ENCODE data around the gene TM9SF4. TPM values are rescaled to one million over a fixed set of nuclear protein-coding genes. Genes with fewer than 3 reads are reported as not detected.

The TM9SF4 gene
- polyA plus RNA-seq, 3 donors: 49.7 to 78.5 (median 78.3) TPM

GRCh38 chr20:32206760-32207625 is 97.5 kb downstream of the TM9SF4 start:
- intact Hi-C loops (cut with micrococcal nuclease): loop anchor here (5.0 to 10.0 kb wide), 2 partner anchors 95 to 278 kb away; no protein-coding TSS in a partner anchor
- Mint-ChIP-seq H3K4me1 (peaks cover 76% of the 10 kb centered on the region), H3K9me3 (no peaks in the 10 kb centered on the region), H3K36me3 (peaks cover 28 to 42% of the 10 kb centered on the region in 2 donors), H3K27ac (peak overlapping the region; percentile 96 to 99 (median 97)), H3K4me3 (peak overlapping the region; percentile 97 to 98), H3K27me3 (ENCODE audit: low read depth in 3 of 3) (peaks cover 0 to 4% (median 1%) of the 10 kb centered on the region in 3 donors)
- Histone ChIP-seq H2AFZ (ENCODE audit: insufficient read depth, low read depth, low read length, poor library complexity, severe bottlenecking) (peak overlapping the region; percentile 8), H3K79me2 (ENCODE audit: insufficient read depth, low read length) (peaks cover 82% of the 10 kb centered on the region), H3K27ac (ENCODE audit: low read depth in 1 of 2, low read length in 2 of 2) (peak overlapping the region; percentile 79 to 88), H3K4me2 (replicated peaks; ENCODE audit: extremely low read depth, low read length, poor library complexity, severe bottlenecking) (peak overlapping the region; percentile 97), H3K9me3 (replicated peaks in 1 of 2; ENCODE audit: control insufficient read depth in 1 of 2, insufficient read depth in 1 of 2, low read length in 2 of 2) (no peaks in the 10 kb centered on the region), H3K36me3 (replicated peaks in 1 of 2; ENCODE audit: control insufficient read depth in 1 of 2, insufficient read depth in 2 of 2, low read length in 2 of 2) (peaks cover 26 to 36% of the 10 kb centered on the region in 2 donors), H3K4me1 (ENCODE audit: control insufficient read depth in 1 of 2, insufficient read depth in 2 of 2, low read length in 2 of 2) (peaks cover 57 to 68% of the 10 kb centered on the region in 2 donors), H3K27me3 (ENCODE audit: control insufficient read depth in 2 of 2, insufficient read depth in 2 of 2, low read length in 2 of 2) (no peaks in the 10 kb centered on the region), H3K9ac (ENCODE audit: insufficient read depth, low read length, poor library complexity, severe bottlenecking) (peak overlapping the region; percentile 95), H3K4me3 (replicated peaks in 1 of 3; ENCODE audit: low read depth in 2 of 3, low read length in 3 of 3) (peak overlapping the region; percentile 90 to 96 (median 93)), H4K20me1 (ENCODE audit: insufficient read depth, low read length) (peaks cover 35% of the 10 kb centered on the region)
- no peak for TF ChIP-seq CTCF (IDR thresholded peaks at IDR 0.05)
- WGBS (ENCODE audit: insufficient coverage): 4% methylated on average over 35 of the region's 40 CpGs
- peak in 1 of 3 donors; percentile 17 for DNase-seq

- H3K27ac Mint-ChIP-seq: peak within 1 kb of the TSS; percentile 96 to 99 (median 97)
- intact Hi-C loops (cut with micrococcal nuclease): loop anchor here (5.0 to 10.0 kb wide), 2 partner anchors 96 to 277 kb away; no protein-coding TSS in a partner anchor
- H3K9me3 ChIP-seq (replicated peaks in 1 of 2; ENCODE audit: control insufficient read depth in 1 of 2, insufficient read depth in 1 of 2, low read length in 2 of 2): no peaks in the 10 kb centered on the region
- peaks cover 27% of the 10 kb centered on the region for H4K20me1 ChIP-seq (ENCODE audit: insufficient read depth, low read length)
- H3K4me1 ChIP-seq (ENCODE audit: control insufficient read depth in 1 of 2, insufficient read depth in 2 of 2, low read length in 2 of 2): peaks cover 49 to 59% of the 10 kb centered on the region in 2 donors
- no peaks in the 10 kb centered on the region for H3K9me3 Mint-ChIP-seq
- peaks cover 0 to 4% (median 1%) of the 10 kb centered on the region in 3 donors for H3K27me3 Mint-ChIP-seq (ENCODE audit: low read depth in 3 of 3)
- TF ChIP-seq CTCF (IDR thresholded peaks at IDR 0.05): peak; percentile 22
- peaks cover 26 to 44% of the 10 kb centered on the region in 2 donors for H3K36me3 ChIP-seq (replicated peaks in 1 of 2; ENCODE audit: control insufficient read depth in 1 of 2, insufficient read depth in 2 of 2, low read length in 2 of 2)
- peaks cover 74% of the 10 kb centered on the region for H3K79me2 ChIP-seq (ENCODE audit: insufficient read depth, low read length)
- H3K4me3 ChIP-seq (replicated peaks in 1 of 3; ENCODE audit: low read depth in 2 of 3, low read length in 3 of 3): peak within 1 kb of the TSS; percentile 90 to 96 (median 93)
- peak within 1 kb of the TSS; percentile 98 for H2AFZ ChIP-seq (ENCODE audit: insufficient read depth, low read depth, low read length, poor library complexity, severe bottlenecking)
- peak within 1 kb of the TSS; percentile 97 for H3K4me2 ChIP-seq (replicated peaks; ENCODE audit: extremely low read depth, low read length, poor library complexity, severe bottlenecking)
- no peaks in the 10 kb centered on the region for H3K27me3 ChIP-seq (ENCODE audit: control insufficient read depth in 2 of 2, insufficient read depth in 2 of 2, low read length in 2 of 2)
- peak within 1 kb of the TSS; percentile 95 for H3K9ac ChIP-seq (ENCODE audit: insufficient read depth, low read length, poor library complexity, severe bottlenecking)
- H3K4me1 Mint-ChIP-seq: peaks cover 67% of the 10 kb centered on the region
- peak within 1 kb of the TSS; percentile 79 to 88 for H3K27ac ChIP-seq (ENCODE audit: low read depth in 1 of 2, low read length in 2 of 2)
- peaks cover 33 to 48% of the 10 kb centered on the region in 2 donors for H3K36me3 Mint-ChIP-seq
- H3K4me3 Mint-ChIP-seq: peak within 1 kb of the TSS; percentile 97 to 98
- peak; percentile 76 to 85 (median 79) for DNase-seq
- WGBS (ENCODE audit: insufficient coverage): 1% methylated on average over 73 of the region's 74 CpGs
These were observed 98.3 kb downstream of the TM9SF4 start, which contains the start of the genes PLAGL2 and POFUT1 for GRCh38 chr20:32207626-32208498. Gene PLAGL2, minus strand, starts transcription at chr20:32207743. Its CDS starts 5,565 bp downstream, at chr20:32202178. Gene POFUT1, plus strand, starts transcription at chr20:32207880. Its CDS starts 62 bp downstream, at chr20:32207942.
